Measurements from ENCODE around the gene UMOD. TPM values are rescaled to one million over a fixed set of nuclear protein-coding genes. Genes with fewer than 3 reads are reported as not detected.
A peak's percentile ranks its signal among the peaks of the same experiment; 100 is the strongest.

Gene UMOD
- total RNA-seq, 2 experiments from 2014 or later: not detected

DNA sequence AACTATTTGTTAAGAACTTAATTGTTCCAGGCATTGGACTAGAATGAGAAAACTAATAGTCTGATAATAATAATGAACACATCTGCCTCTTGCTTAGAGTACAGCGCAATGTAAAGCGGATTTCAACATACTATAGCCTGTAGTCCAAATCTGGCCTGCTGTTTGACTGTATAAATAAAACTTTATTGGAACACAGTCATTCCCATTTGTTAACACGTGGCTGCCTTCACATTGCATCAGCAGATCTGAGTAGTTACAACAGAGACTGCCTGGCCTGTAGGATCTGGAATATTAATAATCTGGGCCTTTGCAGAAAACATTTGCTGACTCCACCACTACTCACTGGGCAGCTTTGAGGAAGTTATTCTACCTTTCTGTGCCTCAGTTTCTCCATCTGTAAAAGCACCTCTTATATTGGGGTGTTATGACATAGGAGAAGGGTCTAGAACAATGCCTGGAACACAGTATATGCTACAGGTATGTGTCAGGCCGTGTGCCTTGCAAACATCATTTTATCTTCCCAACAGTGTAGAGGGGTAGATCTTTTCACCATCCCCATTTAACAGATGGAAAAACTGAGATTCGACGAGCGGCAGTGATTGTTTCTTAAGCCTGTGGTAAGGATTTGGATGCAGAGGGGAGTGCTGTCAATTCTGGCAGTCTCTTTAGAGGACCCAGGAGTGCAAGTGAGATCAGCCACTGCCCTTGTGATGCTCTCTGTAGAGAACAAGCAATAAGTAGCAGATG, 29.9 kb upstream of the UMOD start:
- Histone ChIP-seq H3K4me3 (ENCODE audit: low read depth, low read length, poor library complexity, severe bottlenecking) (no peak overlapping the region), H4K20me1 (ENCODE audit: insufficient read depth, low read length) (no peaks in the 10 kb centered on the region), H3K9me2 (ENCODE audit: insufficient read depth, low read length) (no peaks in the 10 kb centered on the region), H3K79me2 (ENCODE audit: insufficient read depth, low read depth, low read length) (no peaks in the 10 kb centered on the region), H3K9me3 (ENCODE audit: low read length) (no peaks in the 10 kb centered on the region), H3K4me1 (ENCODE audit: insufficient read depth, low read length, poor library complexity, severe bottlenecking) (no peaks in the 10 kb centered on the region), H3K27ac (ENCODE audit: low read depth, low read length, poor library complexity, severe bottlenecking) (no peak overlapping the region), H3K4me2 (ENCODE audit: low read length) (no peak overlapping the region), H2AFZ (ENCODE audit: low read length) (0 out of 2 replicates have a peak overlapping the region, but pooled peaks have one; percentile 40), H3K36me3 (ENCODE audit: insufficient read depth, low read length) (no peaks in the 10 kb centered on the region)
- no peak for TF ChIP-seq EZH2phosphoT487 (IDR thresholded peaks at IDR 0.05; ENCODE audit: borderline replicate concordance, low read depth, low read length)
- TF ChIP-seq, protein P1, sequence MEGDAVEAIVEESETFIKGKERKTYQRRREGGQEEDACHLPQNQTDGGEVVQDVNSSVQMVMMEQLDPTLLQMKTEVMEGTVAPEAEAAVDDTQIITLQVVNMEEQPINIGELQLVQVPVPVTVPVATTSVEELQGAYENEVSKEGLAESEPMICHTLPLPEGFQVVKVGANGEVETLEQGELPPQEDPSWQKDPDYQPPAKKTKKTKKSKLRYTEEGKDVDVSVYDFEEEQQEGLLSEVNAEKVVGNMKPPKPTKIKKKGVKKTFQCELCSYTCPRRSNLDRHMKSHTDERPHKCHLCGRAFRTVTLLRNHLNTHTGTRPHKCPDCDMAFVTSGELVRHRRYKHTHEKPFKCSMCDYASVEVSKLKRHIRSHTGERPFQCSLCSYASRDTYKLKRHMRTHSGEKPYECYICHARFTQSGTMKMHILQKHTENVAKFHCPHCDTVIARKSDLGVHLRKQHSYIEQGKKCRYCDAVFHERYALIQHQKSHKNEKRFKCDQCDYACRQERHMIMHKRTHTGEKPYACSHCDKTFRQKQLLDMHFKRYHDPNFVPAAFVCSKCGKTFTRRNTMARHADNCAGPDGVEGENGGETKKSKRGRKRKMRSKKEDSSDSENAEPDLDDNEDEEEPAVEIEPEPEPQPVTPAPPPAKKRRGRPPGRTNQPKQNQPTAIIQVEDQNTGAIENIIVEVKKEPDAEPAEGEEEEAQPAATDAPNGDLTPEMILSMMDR (conservative IDR thresholded peaks at IDR 0.05; ENCODE audit: low read length): no peak
- intact Hi-C loops (cut with micrococcal nuclease; ENCODE audit: unreplicated experiment): loop anchor here (5.0 kb wide), 1 partner anchor 825 kb away; the partner anchor contains the start of gene VPS35L
- POLR2A ChIA-PET: interaction anchor here (0.6 kb wide), 1 partner anchor 557 kb away, joined by 3 read pairs; no protein-coding TSS in a partner anchor
- CTCF ChIA-PET (ENCODE audit: unreplicated experiment): no interaction called here
- no peak for DNase-seq (ENCODE audit: low spot score)
- no TSS peak for BruUV-seq (replicated peaks)

DNA sequence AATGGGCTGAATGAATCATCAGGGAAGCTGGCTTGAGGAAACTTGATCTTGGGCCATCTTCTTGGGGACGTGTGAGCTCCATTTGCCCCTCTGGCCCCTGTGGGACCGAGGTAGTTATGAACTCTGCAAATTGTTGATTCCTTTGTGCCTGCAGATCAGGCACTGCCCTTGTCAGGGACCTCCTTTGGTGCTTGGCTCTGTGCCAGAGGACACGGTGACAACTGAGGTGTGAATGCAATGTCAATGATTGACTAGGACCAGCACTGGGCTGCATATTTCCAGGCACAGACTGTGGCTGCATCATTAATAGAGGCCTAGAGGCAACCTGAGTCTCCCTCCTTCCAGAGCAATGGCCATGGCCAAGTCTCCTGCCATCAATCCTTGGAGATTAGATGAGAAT, 28.3 kb upstream of the UMOD start:
- DNase-seq (ENCODE audit: low spot score): no peak
- BruUV-seq (replicated peaks): no TSS peak
- no peaks in the 10 kb centered on the region for H3K9me2 ChIP-seq (ENCODE audit: insufficient read depth, low read length)
- H3K9me3 ChIP-seq (ENCODE audit: low read length): no peaks in the 10 kb centered on the region
- ChIA-PET POLR2A (no interaction called here), CTCF (ENCODE audit: unreplicated experiment) (no interaction called here)
- H3K79me2 ChIP-seq (ENCODE audit: insufficient read depth, low read depth, low read length): no peaks in the 10 kb centered on the region
- H3K4me1 ChIP-seq (ENCODE audit: insufficient read depth, low read length, poor library complexity, severe bottlenecking): no peaks in the 10 kb centered on the region
- no peak overlapping the region for H3K4me2 ChIP-seq (ENCODE audit: low read length)
- no peak overlapping the region for H2AFZ ChIP-seq (ENCODE audit: low read length)
- no peaks in the 10 kb centered on the region for H4K20me1 ChIP-seq (ENCODE audit: insufficient read depth, low read length)
- intact Hi-C loops (cut with micrococcal nuclease; ENCODE audit: unreplicated experiment): loop anchor here (5.0 kb wide), 1 partner anchor 823 kb away; the partner anchor contains the start of gene VPS35L
- no peaks in the 10 kb centered on the region for H3K36me3 ChIP-seq (ENCODE audit: insufficient read depth, low read length)
- no peak overlapping the region for H3K27ac ChIP-seq (ENCODE audit: low read depth, low read length, poor library complexity, severe bottlenecking)
- no peak overlapping the region for H3K4me3 ChIP-seq (ENCODE audit: low read depth, low read length, poor library complexity, severe bottlenecking)
- TF ChIP-seq, protein P1 (conservative IDR thresholded peaks at IDR 0.05; ENCODE audit: low read length): no peak
- TF ChIP-seq EZH2phosphoT487 (IDR thresholded peaks at IDR 0.05; ENCODE audit: borderline replicate concordance, low read depth, low read length): no peak

DNA sequence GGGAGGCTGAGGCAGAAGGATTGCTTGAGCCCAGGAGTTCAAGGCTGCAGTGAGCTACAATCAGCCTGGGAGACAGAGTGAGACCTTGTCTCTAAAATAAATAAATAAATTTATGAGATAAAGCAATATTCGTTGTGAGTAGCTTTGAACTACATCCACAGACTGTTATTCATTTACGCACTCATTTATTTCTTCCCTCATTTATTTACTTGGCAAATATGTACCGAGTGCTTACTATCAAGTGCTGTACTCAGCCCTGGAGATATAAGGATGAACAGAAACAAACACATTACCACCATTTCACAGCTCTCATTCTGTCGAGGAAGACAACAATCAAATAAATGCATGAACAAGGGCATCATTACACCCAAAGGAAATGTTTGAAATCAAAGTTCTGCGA, 24.7 kb upstream of the UMOD start:
- ChIA-PET CTCF (ENCODE audit: unreplicated experiment) (no interaction called here), POLR2A (no interaction called here)
- TF ChIP-seq, protein P1 (conservative IDR thresholded peaks at IDR 0.05; ENCODE audit: low read length): no peak
- no peak for TF ChIP-seq EZH2phosphoT487 (IDR thresholded peaks at IDR 0.05; ENCODE audit: borderline replicate concordance, low read depth, low read length)
- Histone ChIP-seq H3K9me3 (ENCODE audit: low read length) (no peaks in the 10 kb centered on the region), H3K27ac (ENCODE audit: low read depth, low read length, poor library complexity, severe bottlenecking) (no peak overlapping the region), H2AFZ (ENCODE audit: low read length) (no peak overlapping the region), H3K4me3 (ENCODE audit: low read depth, low read length, poor library complexity, severe bottlenecking) (no peak overlapping the region), H3K4me2 (ENCODE audit: low read length) (no peak overlapping the region), H3K36me3 (ENCODE audit: insufficient read depth, low read length) (no peaks in the 10 kb centered on the region), H3K9me2 (ENCODE audit: insufficient read depth, low read length) (no peaks in the 10 kb centered on the region), H4K20me1 (ENCODE audit: insufficient read depth, low read length) (no peaks in the 10 kb centered on the region), H3K79me2 (ENCODE audit: insufficient read depth, low read depth, low read length) (no peaks in the 10 kb centered on the region), H3K4me1 (ENCODE audit: insufficient read depth, low read length, poor library complexity, severe bottlenecking) (no peaks in the 10 kb centered on the region)
- no TSS peak for BruUV-seq (replicated peaks)
- intact Hi-C loops (cut with micrococcal nuclease; ENCODE audit: unreplicated experiment): no loop called here
- DNase-seq (ENCODE audit: low spot score): no peak
